Stimulated activated CD4-positive, alpha-beta T cell treated with anti-CD3 and anti-CD28 coated beads, Interleukin-2, amount 100 ng/mL, for 24 hours (primary cell): ENCODE data around the gene OR5B21.

Experiments
- DNase-seq, 2 donors: peaks; one replicate each; pipeline ENCODE4 v3.0.0-alpha.2; 2020

The OR5B21 gene

GRCh38 chr11:58490827-58491226 is 17.1 kb downstream of the OR5B21 start:
- DNase-seq: no peak

- DNase-seq: no peak
These were observed 20.7 kb downstream of the OR5B21 start for GRCh38 chr11:58487170-58487569.

DNA sequence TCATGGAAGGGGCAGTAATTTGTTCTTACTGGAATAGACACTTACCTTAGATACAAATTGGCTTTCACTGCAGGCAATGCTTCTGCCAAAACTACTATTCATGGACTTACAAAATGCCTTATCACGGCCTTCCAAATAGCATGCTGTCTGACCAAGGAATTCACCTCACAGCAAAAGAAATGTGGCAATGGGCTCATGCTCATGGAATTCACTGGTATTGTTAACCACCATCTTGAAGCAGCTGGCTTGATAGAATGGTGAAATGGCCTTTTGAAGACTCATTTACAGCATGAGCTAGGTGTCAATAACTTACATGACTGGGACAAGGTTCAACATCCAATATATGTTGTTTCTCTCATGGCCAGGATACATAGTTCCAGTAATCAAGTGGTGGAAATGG is 21.9 kb downstream of the OR5B21 start:
- no peak for DNase-seq

DNA sequence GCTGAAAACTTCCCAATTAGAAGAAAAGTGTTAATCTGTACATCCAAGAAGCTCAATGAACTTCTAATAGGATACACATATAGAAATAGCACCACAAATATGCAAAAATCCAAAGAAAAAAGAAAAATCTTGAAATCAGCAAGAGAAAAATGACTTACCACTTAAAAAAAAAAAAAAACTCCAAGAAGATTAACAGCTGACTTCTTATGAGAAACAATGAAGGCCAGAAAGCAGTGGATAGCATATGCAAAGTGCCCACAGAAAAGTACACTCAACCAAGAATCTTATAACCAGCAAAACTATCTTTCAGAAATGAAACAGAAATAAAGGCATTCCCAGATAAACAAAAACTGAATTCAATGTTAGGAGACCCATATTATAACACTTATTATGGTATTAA is 36.0 kb downstream of the OR5B21 start:
- no peak for DNase-seq

- no peak for DNase-seq
These were observed 41.6 kb downstream of the OR5B21 start for GRCh38 chr11:58466293-58466692.

GRCh38 chr11:58465690-58466089 is 42.2 kb downstream of the OR5B21 start:
- no peak for DNase-seq
